ENCODE measurements around the gene NUDT3. TPM values are rescaled to one million over a fixed set of nuclear protein-coding genes. Genes with fewer than 3 reads are reported as not detected.
"Not testable (repeated sequence)": the region's sequence is repeated elsewhere in the genome, so short reads cannot be mapped to it uniquely, and the experiment has no call there.

NUDT3 gene
- total and polyA plus RNA-seq, 2 experiments from 2014 or later = 8.1 to 11.5 TPM

- no peaks in the 10 kb centered on the region for H4K20me1 ChIP-seq (ENCODE audit: insufficient read depth)
- H2AFZ ChIP-seq = no peak overlapping the region
- 91 to 100% methylated on average over 3 of the region's 3 CpGs for WGBS, 2 experiments (ENCODE audit: low coverage in 1 of 2, low lambda C conversion rate in 2 of 2, missing lambda C conversion rate in 2 of 2)
- TF ChIP-seq EZH2 (IDR thresholded peaks at IDR 0.05; ENCODE audit: insufficient read depth, poor library complexity, severe bottlenecking) = no peak
- no peak for TF ChIP-seq EZH2phosphoT487 (IDR thresholded peaks at IDR 0.05; ENCODE audit: insufficient read depth, low read depth)
- no peaks in the 10 kb centered on the region for H3K4me1 ChIP-seq (ENCODE audit: insufficient read depth)
- no peaks in the 10 kb centered on the region for H3K27me3 ChIP-seq (replicated peaks; ENCODE audit: insufficient read depth)
- no peaks in the 10 kb centered on the region for H3K36me3 ChIP-seq (ENCODE audit: low read depth)
- H3F3A ChIP-seq (ENCODE audit: insufficient read depth) = peaks cover 8% of the 10 kb centered on the region; the same call in 1 of the 2 replicates
- H3K9me2 ChIP-seq (ENCODE audit: insufficient read depth) = no peaks in the 10 kb centered on the region
- no peak overlapping the region for H3K27ac ChIP-seq
- no peak for DNase-seq
- H3K9ac ChIP-seq = no peak overlapping the region
- no peak overlapping the region for H3K4me2 ChIP-seq (ENCODE audit: unreplicated experiment)
- peaks cover 52% of the 10 kb centered on the region for H3K79me2 ChIP-seq (ENCODE audit: insufficient read depth)
- in situ Hi-C loops (cut with MboI) = no loop called here
- no peak overlapping the region for H3K4me3 ChIP-seq
- no peaks in the 10 kb centered on the region for H3K9me3 ChIP-seq (ENCODE audit: low read depth)
These were observed 63.5 kb downstream of the NUDT3 start for GRCh38 chr6:34328969-34329368.

GRCh38 chr6:34327313-34328205, 64.9 kb downstream of the NUDT3 start:
- H3K4me2 ChIP-seq (ENCODE audit: unreplicated experiment); H2AFZ ChIP-seq; H3K36me3 ChIP-seq (ENCODE audit: low read depth); H3K4me3 ChIP-seq; H3K4me1 ChIP-seq (ENCODE audit: insufficient read depth); H3K9me3 ChIP-seq (ENCODE audit: low read depth); H3K9ac ChIP-seq; DNase-seq; H4K20me1 ChIP-seq (ENCODE audit: insufficient read depth); H3K27me3 ChIP-seq (replicated peaks; ENCODE audit: insufficient read depth); H3K9me2 ChIP-seq (ENCODE audit: insufficient read depth); H3K27ac ChIP-seq; H3F3A ChIP-seq (ENCODE audit: insufficient read depth); in situ Hi-C loops (cut with MboI): not testable (repeated sequence)
- peaks cover 52% of the 10 kb centered on the region for H3K79me2 ChIP-seq (ENCODE audit: insufficient read depth)
- WGBS, 2 experiments (ENCODE audit: low coverage in 1 of 2, low lambda C conversion rate in 2 of 2, missing lambda C conversion rate in 2 of 2) = 98 to 99% methylated on average over 15 to 16 of the region's 16 CpGs

GRCh38 chr6:34325633-34326032, 66.8 kb downstream of the NUDT3 start:
- Histone ChIP-seq H3K4me2 (ENCODE audit: unreplicated experiment) (no peak overlapping the region), H3K27ac (no peak overlapping the region), H4K20me1 (ENCODE audit: insufficient read depth) (no peaks in the 10 kb centered on the region), H3K79me2 (ENCODE audit: insufficient read depth) (peaks cover 52% of the 10 kb centered on the region), H3K36me3 (ENCODE audit: low read depth) (no peaks in the 10 kb centered on the region), H2AFZ (no peak overlapping the region), H3K9me2 (ENCODE audit: insufficient read depth) (no peaks in the 10 kb centered on the region), H3K9me3 (ENCODE audit: low read depth) (no peaks in the 10 kb centered on the region), H3K4me1 (ENCODE audit: insufficient read depth) (no peaks in the 10 kb centered on the region), H3F3A (ENCODE audit: insufficient read depth) (peaks cover 8% of the 10 kb centered on the region; the same call in 1 of the 2 replicates), H3K9ac (no peak overlapping the region), H3K27me3 (replicated peaks; ENCODE audit: insufficient read depth) (no peaks in the 10 kb centered on the region), H3K4me3 (no peak overlapping the region)
- TF ChIP-seq EZH2 (IDR thresholded peaks at IDR 0.05; ENCODE audit: insufficient read depth, poor library complexity, severe bottlenecking) (no peak), EZH2phosphoT487 (IDR thresholded peaks at IDR 0.05; ENCODE audit: insufficient read depth, low read depth) (no peak)
- 83 to 88% methylated on average over 4 of the region's 4 CpGs for WGBS, 2 experiments (ENCODE audit: low coverage in 1 of 2, low lambda C conversion rate in 2 of 2, missing lambda C conversion rate in 2 of 2)
- in situ Hi-C loops (cut with MboI) = no loop called here
- DNase-seq = no peak

- Histone ChIP-seq H3K9me2 (ENCODE audit: insufficient read depth) (no peaks in the 10 kb centered on the region), H3K9ac (0 out of 2 replicates have a peak overlapping the region, but pooled peaks have one; percentile 14), H3K4me2 (ENCODE audit: unreplicated experiment) (no peak overlapping the region), H3K4me1 (ENCODE audit: insufficient read depth) (no peaks in the 10 kb centered on the region), H2AFZ (0 out of 2 replicates have a peak overlapping the region, but pooled peaks have one; percentile 15), H3K79me2 (ENCODE audit: insufficient read depth) (peaks cover 60% of the 10 kb centered on the region), H3K27me3 (replicated peaks; ENCODE audit: insufficient read depth) (no peaks in the 10 kb centered on the region), H3K36me3 (ENCODE audit: low read depth) (no peaks in the 10 kb centered on the region), H3K4me3 (no peak overlapping the region), H4K20me1 (ENCODE audit: insufficient read depth) (no peaks in the 10 kb centered on the region), H3F3A (ENCODE audit: insufficient read depth) (peaks cover 8% of the 10 kb centered on the region; the same call in 1 of the 2 replicates), H3K9me3 (ENCODE audit: low read depth) (no peaks in the 10 kb centered on the region), H3K27ac (peak overlapping the region; percentile 40)
- TF ChIP-seq EZH2phosphoT487 (IDR thresholded peaks at IDR 0.05; ENCODE audit: insufficient read depth, low read depth) (no peak), EZH2 (IDR thresholded peaks at IDR 0.05; ENCODE audit: insufficient read depth, poor library complexity, severe bottlenecking) (no peak)
- WGBS, 2 experiments (ENCODE audit: low coverage in 1 of 2, low lambda C conversion rate in 2 of 2, missing lambda C conversion rate in 2 of 2) = 41 to 42% methylated on average over 8 of the region's 8 CpGs
- in situ Hi-C loops (cut with MboI) = no loop called here
- DNase-seq = peak; percentile 61
These were observed 67.6 kb downstream of the NUDT3 start for GRCh38 chr6:34324738-34325444.

GRCh38 chr6:34324221-34324620, 68.2 kb downstream of the NUDT3 start:
- H3K9me3 ChIP-seq (ENCODE audit: low read depth); H3K4me2 ChIP-seq (ENCODE audit: unreplicated experiment); H4K20me1 ChIP-seq (ENCODE audit: insufficient read depth); DNase-seq; H3K9me2 ChIP-seq (ENCODE audit: insufficient read depth); H3K36me3 ChIP-seq (ENCODE audit: low read depth); H3K9ac ChIP-seq; H3K4me3 ChIP-seq; H3K27me3 ChIP-seq (replicated peaks; ENCODE audit: insufficient read depth); in situ Hi-C loops (cut with MboI); H3F3A ChIP-seq (ENCODE audit: insufficient read depth); H2AFZ ChIP-seq; H3K4me1 ChIP-seq (ENCODE audit: insufficient read depth): not testable (repeated sequence)
- WGBS, 2 experiments (ENCODE audit: low coverage in 1 of 2, low lambda C conversion rate in 2 of 2, missing lambda C conversion rate in 2 of 2) = 76 to 83% methylated on average over 2 of the region's 2 CpGs
- H3K27ac ChIP-seq = peak overlapping the region; percentile 40; the same call in 1 of the 2 replicates
- H3K79me2 ChIP-seq (ENCODE audit: insufficient read depth) = peaks cover 66% of the 10 kb centered on the region
